DOHH2 (cell line): Measurements from ENCODE around the gene B3GALT5.

Experiments
- CTCF ChIP-seq: fragments of 200-600 bp; sonication (generic); IDR thresholded peaks from one replicate; pipeline ENCODE4 v1.5.1; 2014; ENCODE audit warnings: antibody characterized with exemption, mild to moderate bottlenecking, low read depth, low read length; ENCODE audit not compliant: poor library complexity, severe bottlenecking
- EZH2phosphoT487 ChIP-seq: fragments of 200-600 bp; sonication (generic); IDR thresholded peaks from 2 replicates; pipeline ENCODE4 v1.6.1; 2017; ENCODE audit warnings: borderline replicate concordance, mild to moderate bottlenecking, antibody characterized with exemption, low read length, moderate library complexity, mixed read lengths

GRCh38 chr21:39625211-39625895 lies 12.6 kb downstream of the B3GALT5 start:
- TF ChIP-seq CTCF (no peak), EZH2phosphoT487 (no peak)
